IPS DF 4.7 (cell line): ENCODE data around the gene DOCK7.
"Not testable (repeated sequence)": the region's sequence is repeated elsewhere in the genome, so short reads cannot be mapped to it uniquely, and the experiment has no call there.

Experiments used
- DNase-seq: peaks from one replicate; pipeline ENCODE4 v3.0.0-alpha.2; 2013; ENCODE audit warnings: low spot score; ENCODE audit errors: extremely low read depth

DOCK7 gene

DNA sequence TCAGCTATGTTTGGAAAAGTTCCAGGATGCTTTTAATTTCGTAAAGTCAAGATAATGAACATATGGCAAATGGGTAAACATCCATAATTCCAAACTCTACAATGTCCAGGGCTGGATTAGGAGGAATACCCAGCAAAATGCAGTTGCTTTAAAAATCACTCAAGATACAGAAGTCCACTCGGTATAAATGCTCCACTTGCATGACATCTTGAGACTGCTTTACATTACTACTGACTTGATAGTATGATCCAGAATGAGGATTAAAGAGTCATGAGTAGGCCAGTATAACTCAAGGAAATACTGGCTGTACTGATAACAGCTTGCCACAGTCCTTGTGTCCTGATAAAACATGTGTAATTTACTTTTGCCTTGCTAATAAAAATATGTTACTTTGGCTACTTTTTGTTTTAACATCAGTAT lies 149.1 kb downstream of the DOCK7 start:
- no peak for DNase-seq

DNA sequence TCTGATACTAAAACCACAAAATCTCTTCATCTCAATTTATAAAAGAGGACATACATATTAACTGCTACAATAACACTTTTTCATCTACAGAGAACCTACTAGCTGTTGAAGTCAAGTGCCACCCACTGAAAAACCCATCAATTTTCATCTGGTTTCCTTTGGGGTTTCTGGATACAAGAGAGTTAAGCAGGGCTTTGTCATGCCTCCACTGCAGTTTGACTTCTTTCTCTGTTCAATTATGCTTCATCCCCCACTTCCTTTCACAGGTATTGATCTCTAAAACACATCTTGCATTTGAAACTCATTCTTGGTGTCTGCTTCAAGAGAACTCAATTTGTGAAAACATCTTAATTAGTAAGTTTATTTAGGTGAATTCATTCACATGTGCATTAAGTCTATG lies 151.3 kb downstream of the DOCK7 start:
- no peak for DNase-seq

DNA sequence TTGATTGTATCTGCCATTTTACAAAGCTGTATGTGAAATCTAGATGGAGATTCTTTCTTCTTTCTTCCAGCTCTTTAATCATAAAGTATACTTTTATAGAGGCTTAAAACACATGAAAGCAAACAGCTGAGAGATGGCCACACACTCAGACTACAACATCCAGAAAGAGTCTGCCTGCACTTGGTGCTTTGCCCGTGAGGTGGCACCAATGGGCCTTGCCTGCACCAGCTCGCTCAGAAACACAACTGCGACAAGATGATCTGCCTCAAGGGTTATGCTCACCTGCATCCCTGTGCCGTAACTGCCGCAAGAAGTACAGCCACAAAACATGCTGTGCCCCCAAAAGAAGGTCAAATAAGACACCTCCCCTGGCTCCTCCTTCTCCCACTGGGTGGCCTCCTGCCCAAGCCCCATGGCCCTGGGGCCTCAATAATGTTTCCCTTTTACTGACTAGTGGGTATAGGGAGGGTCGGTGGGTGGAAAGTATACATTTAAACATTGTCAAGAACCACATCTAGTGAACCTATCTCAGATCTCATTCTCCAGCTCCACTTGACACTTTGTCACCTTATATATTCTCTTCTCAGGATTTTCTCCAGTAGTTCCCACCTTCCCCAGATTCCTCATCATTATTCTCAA lies 157.6 kb downstream of the DOCK7 start:
- peak; percentile 53 for DNase-seq

- DNase-seq, result no peak
These were observed 159.0 kb downstream of the DOCK7 start for GRCh38 chr1:62529227-62529626.

GRCh38 chr1:62528015-62528414 lies 160.2 kb downstream of the DOCK7 start:
- DNase-seq, result no peak

DNA sequence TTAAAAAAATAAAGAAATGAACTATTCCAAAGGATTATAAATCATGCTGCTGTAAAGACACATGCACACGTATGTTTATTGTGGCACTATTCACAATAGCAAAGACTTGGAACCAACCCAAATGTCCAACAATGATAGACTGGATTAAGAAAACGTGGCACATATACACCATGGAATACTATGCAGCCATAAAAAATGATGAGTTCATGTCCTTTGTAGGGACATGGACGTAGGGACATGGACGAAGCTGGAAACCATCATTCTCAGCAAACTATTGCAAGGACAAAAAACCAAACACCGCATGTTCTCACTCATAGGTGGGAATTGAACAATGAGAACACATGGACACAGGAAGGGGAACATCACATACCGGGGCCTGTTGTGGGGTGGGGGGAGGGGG lies 160.8 kb downstream of the DOCK7 start:
- DNase-seq, result not testable (repeated sequence)

DNA sequence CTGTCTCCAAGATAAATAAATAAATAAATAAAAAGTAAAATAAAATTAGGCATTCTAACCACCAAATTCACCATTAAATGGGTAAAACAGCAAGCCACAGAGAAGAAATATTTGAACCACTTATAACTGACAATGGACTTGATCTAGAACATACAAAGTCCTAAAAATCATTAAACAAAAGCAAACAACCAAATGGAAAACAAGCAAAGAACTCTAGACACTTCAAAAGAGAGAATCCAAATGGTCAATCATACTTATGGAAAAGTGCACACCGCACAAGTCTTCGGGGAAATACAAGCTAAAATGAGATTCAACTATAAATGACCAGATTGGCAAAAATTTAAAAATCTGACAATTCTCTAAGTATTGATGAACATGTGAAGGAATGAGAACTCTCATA lies 164.3 kb downstream of the DOCK7 start:
- DNase-seq, result no peak

DNA sequence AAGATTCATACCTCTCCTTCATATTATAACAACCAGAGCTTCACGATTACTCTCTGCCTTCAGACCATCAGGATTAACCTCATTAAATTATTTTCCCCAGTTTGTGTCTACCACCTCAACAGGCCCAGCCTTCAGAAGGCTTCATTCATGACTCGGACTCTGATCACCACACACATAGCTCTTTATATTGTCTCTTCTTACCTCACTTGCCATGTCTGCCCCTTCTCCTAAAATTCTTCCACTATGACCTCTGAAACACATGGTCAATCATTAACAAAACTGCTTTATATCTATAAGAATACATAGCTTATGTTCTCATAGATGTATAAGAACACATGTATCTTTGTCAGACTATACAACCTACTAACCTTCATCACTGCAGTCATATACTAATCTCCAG lies 171.6 kb downstream of the DOCK7 start:
- DNase-seq, result no peak

GRCh38 chr1:62514746-62515423 lies 173.3 kb downstream of the DOCK7 start:
- DNase-seq, result no peak

DNA sequence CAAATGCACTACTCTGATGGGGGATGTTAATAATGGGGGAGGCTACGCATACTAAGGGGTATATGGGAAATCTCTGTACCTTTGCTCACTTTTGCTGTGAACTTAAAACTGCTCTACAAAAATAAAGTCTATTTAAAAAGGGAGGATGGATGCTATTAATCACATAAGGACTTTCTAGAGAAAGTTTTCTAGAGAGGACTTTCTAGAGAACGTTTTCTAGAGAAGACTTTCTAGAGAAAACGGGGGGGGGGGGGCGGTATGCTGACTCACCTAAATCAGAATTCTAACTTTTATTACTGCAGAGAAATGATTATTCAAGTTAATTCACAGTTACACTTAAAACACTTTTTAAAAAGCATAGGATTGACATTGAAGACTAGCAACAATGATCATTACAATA lies 175.2 kb downstream of the DOCK7 start:
- no peak for DNase-seq

DNA sequence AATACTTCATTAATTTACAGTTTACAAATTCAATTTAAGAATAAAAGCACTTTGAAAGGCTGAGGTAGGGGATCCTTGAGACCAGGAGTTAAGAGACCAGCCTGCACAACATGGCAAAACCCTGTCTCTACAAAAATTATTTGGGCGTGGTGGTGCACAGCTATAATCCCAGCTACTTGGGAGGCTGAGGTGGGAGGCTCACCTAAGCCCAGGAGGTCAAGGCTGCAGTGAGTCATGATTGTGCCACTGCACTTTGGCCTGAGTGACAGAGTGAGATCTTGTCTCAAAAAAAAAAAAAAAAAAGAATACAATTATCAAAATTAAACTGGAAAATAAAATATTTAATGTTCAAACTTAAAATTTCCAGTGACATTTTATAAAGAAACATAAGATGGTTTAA lies 179.2 kb downstream of the DOCK7 start:
- DNase-seq, result no peak

- no peak for DNase-seq
These were observed 179.9 kb downstream of the DOCK7 start for GRCh38 chr1:62508187-62508758.

GRCh38 chr1:62500210-62500609 lies 188.0 kb downstream of the DOCK7 start:
- no peak for DNase-seq

DNA sequence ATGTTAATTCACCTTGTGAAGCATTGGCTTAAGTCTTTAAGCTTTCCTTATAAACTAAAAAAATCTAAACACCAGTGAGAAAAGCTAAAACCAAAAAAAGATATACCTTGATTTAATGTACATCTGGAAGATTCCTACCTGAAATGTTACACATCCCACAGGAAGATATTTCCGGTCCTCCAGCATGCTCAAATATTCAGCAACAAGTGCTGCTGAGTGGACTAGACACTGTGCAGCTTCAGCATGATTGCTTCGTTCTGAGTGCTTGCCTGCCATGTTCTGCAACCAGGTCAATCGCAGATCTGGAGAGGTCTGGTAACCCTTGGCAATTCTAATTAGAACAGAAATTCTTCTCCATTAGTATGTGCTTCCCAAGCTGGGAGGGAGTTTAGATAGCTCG lies 194.0 kb downstream of the DOCK7 start:
- DNase-seq, result no peak

DNA sequence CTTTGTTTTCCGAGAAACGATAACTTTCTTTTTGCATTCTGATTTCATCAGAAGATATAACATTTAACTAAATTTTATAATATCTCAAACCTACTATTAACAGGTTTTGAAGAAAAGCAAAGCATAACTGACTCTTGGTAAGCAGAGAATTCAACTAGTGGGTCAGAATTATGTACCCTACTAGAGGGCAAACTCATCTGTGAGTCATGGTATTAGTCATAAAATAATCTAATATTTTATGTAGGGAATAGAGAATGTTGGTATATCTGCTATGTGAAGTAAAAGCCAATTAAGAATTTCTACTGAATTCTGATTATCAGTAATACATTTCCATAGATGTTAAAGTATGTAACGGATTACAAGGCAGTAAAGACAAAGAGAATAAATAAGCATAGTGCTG lies 194.5 kb downstream of the DOCK7 start:
- DNase-seq, result no peak

GRCh38 chr1:62492521-62492920 lies 195.7 kb downstream of the DOCK7 start:
- no peak for DNase-seq

- no peak for DNase-seq
These were observed 200.2 kb downstream of the DOCK7 start for GRCh38 chr1:62487956-62488355.

- DNase-seq, result no peak
These were observed 203.2 kb downstream of the DOCK7 start for GRCh38 chr1:62484824-62485468.

- DNase-seq, result no peak
These were observed 206.5 kb downstream of the DOCK7 start for GRCh38 chr1:62481681-62482080.

GRCh38 chr1:62476525-62477219 lies 211.5 kb downstream of the DOCK7 start:
- no peak for DNase-seq

- no peak for DNase-seq
These were observed 221.1 kb downstream of the DOCK7 start for GRCh38 chr1:62467092-62467491.

GRCh38 chr1:62462370-62462769 lies 225.8 kb downstream of the DOCK7 start:
- no peak for DNase-seq
